DOHH2 (cell line): ENCODE data around the gene GOSR2.

Source experiments
- H3F3A ChIP-seq: fragments of 200-600 bp; sonication (generic), shearing (Covaris generic); 2 replicates; pipeline ENCODE4 v1.6.0; 2016; ENCODE audit warnings: antibody characterized with exemption, mild to moderate bottlenecking; ENCODE audit not compliant: control insufficient read depth, insufficient read depth
- H3K27ac ChIP-seq: fragments of 200-600 bp; sonication (generic); 2 replicates; pipeline ENCODE4 v1.5.1; 2014; ENCODE audit warnings: low read depth, mild to moderate bottlenecking, low read length, moderate library complexity
- H3K27me3 ChIP-seq: fragments of 200-600 bp; sonication (generic); 2 replicates; pipeline ENCODE4 v1.6.1; 2014; ENCODE audit warnings: mild to moderate bottlenecking, low read length, mixed read lengths; ENCODE audit not compliant: control insufficient read depth
- H3K36me3 ChIP-seq: fragments of 200-600 bp; sonication (generic); 2 replicates; pipeline ENCODE4 v1.6.1; 2014; ENCODE audit warnings: mild to moderate bottlenecking, low read length, moderate library complexity, mixed read lengths; ENCODE audit not compliant: control insufficient read depth
- H3K4me1 ChIP-seq: fragments of 200-600 bp; sonication (generic); 2 replicates; pipeline ENCODE4 v1.6.1; 2014; ENCODE audit warnings: mild to moderate bottlenecking, low read length, mixed read lengths; ENCODE audit not compliant: control insufficient read depth
- H3K4me2 ChIP-seq: fragments of 200-600 bp; sonication (generic); 2 replicates; pipeline ENCODE4 v1.6.0; 2014; ENCODE audit warnings: mild to moderate bottlenecking, low read length, moderate library complexity
- H3K4me3 ChIP-seq: fragments of 200-600 bp; sonication (generic); 2 replicates; pipeline ENCODE4 v1.5.1; 2014; ENCODE audit warnings: mild to moderate bottlenecking, low read length, mixed read lengths
- H3K79me2 ChIP-seq: fragments of 200-600 bp; sonication (generic); 2 replicates; pipeline ENCODE4 v1.6.1; 2014; ENCODE audit warnings: mild to moderate bottlenecking, low read length, mixed read lengths; ENCODE audit not compliant: control insufficient read depth
- H3K9me2 ChIP-seq: fragments of 200-600 bp; sonication (generic); replicated peaks from 2 replicates; pipeline ENCODE4 v1.6.1; 2014; ENCODE audit warnings: mild to moderate bottlenecking, low read length, mixed read lengths; ENCODE audit not compliant: control insufficient read depth
- H3K9me3 ChIP-seq: fragments of 200-600 bp; sonication (generic); 2 replicates; pipeline ENCODE4 v1.6.1; 2014; ENCODE audit warnings: antibody characterized with exemption, low read length, mixed read lengths; ENCODE audit not compliant: control insufficient read depth, insufficient read depth
- H4K20me1 ChIP-seq: fragments of 200-600 bp; sonication (generic); 2 replicates; pipeline ENCODE4 v1.6.0; 2014; ENCODE audit warnings: low read depth, mild to moderate bottlenecking, antibody characterized with exemption, low read length, moderate library complexity; ENCODE audit not compliant: control insufficient read depth, insufficient read depth
- EZH2phosphoT487 ChIP-seq: fragments of 200-600 bp; sonication (generic); IDR thresholded peaks from 2 replicates; pipeline ENCODE4 v1.6.1; 2017; ENCODE audit warnings: borderline replicate concordance, mild to moderate bottlenecking, antibody characterized with exemption, low read length, moderate library complexity, mixed read lengths
- TF ChIP-seq, protein P1 (sequence below): fragments of 200-600 bp; sonication (generic); IDR thresholded peaks from one replicate; pipeline ENCODE4 v1.5.1; 2014; ENCODE audit warnings: antibody characterized with exemption, mild to moderate bottlenecking, low read depth, low read length; ENCODE audit not compliant: poor library complexity, severe bottlenecking

The GOSR2 gene

GRCh38 chr17:46947216-46947615 lies 24.3 kb downstream of the GOSR2 start:
- H3K4me3 ChIP-seq = no peak overlapping the region
- H3K27me3 ChIP-seq = 0 out of 2 replicates have a peak, but pooled peaks cover 3% of the 10 kb centered on the region
- H3K4me1 ChIP-seq = no peaks in the 10 kb centered on the region
- H3F3A ChIP-seq = no peaks in the 10 kb centered on the region
- H3K79me2 ChIP-seq = no peaks in the 10 kb centered on the region
- H3K9me3 ChIP-seq = no peaks in the 10 kb centered on the region
- TF ChIP-seq EZH2phosphoT487 = no peak
- TF ChIP-seq, protein P1, sequence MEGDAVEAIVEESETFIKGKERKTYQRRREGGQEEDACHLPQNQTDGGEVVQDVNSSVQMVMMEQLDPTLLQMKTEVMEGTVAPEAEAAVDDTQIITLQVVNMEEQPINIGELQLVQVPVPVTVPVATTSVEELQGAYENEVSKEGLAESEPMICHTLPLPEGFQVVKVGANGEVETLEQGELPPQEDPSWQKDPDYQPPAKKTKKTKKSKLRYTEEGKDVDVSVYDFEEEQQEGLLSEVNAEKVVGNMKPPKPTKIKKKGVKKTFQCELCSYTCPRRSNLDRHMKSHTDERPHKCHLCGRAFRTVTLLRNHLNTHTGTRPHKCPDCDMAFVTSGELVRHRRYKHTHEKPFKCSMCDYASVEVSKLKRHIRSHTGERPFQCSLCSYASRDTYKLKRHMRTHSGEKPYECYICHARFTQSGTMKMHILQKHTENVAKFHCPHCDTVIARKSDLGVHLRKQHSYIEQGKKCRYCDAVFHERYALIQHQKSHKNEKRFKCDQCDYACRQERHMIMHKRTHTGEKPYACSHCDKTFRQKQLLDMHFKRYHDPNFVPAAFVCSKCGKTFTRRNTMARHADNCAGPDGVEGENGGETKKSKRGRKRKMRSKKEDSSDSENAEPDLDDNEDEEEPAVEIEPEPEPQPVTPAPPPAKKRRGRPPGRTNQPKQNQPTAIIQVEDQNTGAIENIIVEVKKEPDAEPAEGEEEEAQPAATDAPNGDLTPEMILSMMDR = no peak
- no peaks in the 10 kb centered on the region for H3K9me2 ChIP-seq
- no peak overlapping the region for H3K27ac ChIP-seq
- peaks cover under 1% of the 10 kb centered on the region; the same call in 1 of the 2 replicates for H3K36me3 ChIP-seq
- no peak overlapping the region for H3K4me2 ChIP-seq
- H4K20me1 ChIP-seq = no peaks in the 10 kb centered on the region

DNA sequence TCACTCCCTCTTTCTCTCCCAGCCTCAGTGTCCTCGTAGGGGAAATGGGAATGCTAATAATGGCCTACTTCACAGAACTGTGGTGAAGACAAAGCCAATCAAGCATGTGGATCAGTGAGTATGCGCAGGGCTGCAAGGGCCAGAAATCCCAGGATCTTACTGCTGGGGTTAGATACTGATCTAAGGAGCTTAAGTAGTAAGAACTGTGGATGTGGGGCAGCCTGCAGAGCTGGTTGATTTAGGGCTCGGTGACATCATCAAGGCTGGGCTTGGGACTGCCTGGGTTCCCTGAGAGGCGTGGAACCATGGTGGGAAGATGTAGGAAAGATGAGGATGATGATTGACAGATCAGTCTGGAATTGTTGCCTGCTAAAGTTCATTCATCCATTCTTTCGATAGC lies 25.6 kb downstream of the GOSR2 start:
- no peaks in the 10 kb centered on the region for H3K9me2 ChIP-seq
- H3K36me3 ChIP-seq = no peaks in the 10 kb centered on the region
- H3K27ac ChIP-seq = no peak overlapping the region
- H4K20me1 ChIP-seq = no peaks in the 10 kb centered on the region
- no peaks in the 10 kb centered on the region for H3K9me3 ChIP-seq
- no peak overlapping the region for H3K4me2 ChIP-seq
- TF ChIP-seq, protein P1 = no peak
- TF ChIP-seq EZH2phosphoT487 = no peak
- H3K4me3 ChIP-seq = no peak overlapping the region
- 0 out of 2 replicates have a peak, but pooled peaks cover 3% of the 10 kb centered on the region for H3K27me3 ChIP-seq
- no peaks in the 10 kb centered on the region for H3K4me1 ChIP-seq
- H3F3A ChIP-seq = no peaks in the 10 kb centered on the region
- H3K79me2 ChIP-seq = no peaks in the 10 kb centered on the region

DNA sequence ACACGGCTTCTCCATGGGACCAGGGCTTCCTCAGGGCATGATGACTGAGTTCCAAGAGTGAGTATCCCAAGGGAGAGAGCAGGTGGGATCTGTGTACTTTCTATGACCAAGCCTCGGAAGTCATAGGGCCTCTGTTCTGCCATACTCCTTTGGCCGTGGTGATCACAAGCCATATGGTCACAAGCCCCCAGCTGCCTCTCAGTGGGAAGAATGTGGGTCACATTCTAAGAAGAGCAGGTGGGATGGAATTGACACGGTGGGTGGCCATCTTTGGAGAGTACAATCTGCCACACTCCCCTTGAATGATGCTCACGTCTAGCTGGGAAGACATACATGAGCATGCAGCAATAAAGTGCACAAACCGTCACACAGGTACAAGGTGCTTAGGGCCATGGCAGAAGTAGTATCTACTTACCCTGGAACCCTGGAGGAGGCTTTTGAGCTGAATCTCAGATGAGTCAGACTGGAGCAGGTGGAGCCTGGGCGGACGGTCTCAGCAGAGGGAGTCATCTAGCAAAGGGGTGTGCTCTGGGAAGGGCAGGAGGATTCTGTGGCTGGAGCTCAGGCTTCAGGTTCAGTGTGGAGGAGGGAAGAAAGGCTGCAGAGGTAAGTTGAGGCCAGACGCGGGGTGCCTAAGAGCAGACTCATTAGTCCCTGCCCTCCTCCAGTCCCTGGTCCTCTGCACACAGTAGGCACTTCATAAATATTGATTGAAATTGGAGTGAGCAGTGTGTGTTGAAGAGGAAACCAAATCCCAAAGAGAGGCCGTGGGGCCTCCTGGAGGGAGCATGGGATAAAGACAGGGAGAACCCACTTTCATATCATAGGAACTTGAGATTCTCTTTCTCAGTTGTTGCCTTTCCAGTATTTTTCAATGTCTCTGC lies 26.6 kb downstream of the GOSR2 start:
- H3K9me2 ChIP-seq = no peaks in the 10 kb centered on the region
- TF ChIP-seq EZH2phosphoT487 = no peak
- TF ChIP-seq, protein P1 = no peak

More for the DNA sequence above, 26.6 kb downstream of the GOSR2 start:
- Histone ChIP-seq H3K4me3 (no peak overlapping the region), H3F3A (no peaks in the 10 kb centered on the region), H3K27me3 (0 out of 2 replicates have a peak, but pooled peaks cover 3% of the 10 kb centered on the region), H4K20me1 (no peaks in the 10 kb centered on the region), H3K27ac (no peak overlapping the region), H3K9me3 (no peaks in the 10 kb centered on the region), H3K4me2 (no peak overlapping the region), H3K4me1 (no peaks in the 10 kb centered on the region), H3K36me3 (no peaks in the 10 kb centered on the region), H3K79me2 (no peaks in the 10 kb centered on the region)
